ENCODE measurements around the gene GTPBP2.

GRCh38 chr6:43572015-43572414, 57.0 kb downstream of the GTPBP2 start:
- TF ChIP-seq POLR2AphosphoS5 (IDR thresholded peaks at IDR 0.05; ENCODE audit: borderline replicate concordance, low read depth, low read length) (no peak), EZH2 (IDR thresholded peaks at IDR 0.05) (no peak), FOXP2 (optimal IDR thresholded peaks at IDR 0.05; ENCODE audit: control extremely low read depth, extremely low read length, insufficient read depth) (no peak)

Data from SK-N-MC (cell line).